Breast epithelium (tissue), 4 donors: ENCODE data around the gene KHNYN. TPM values are rescaled to one million over a fixed set of nuclear protein-coding genes. Genes with fewer than 3 reads are reported as not detected.

Experiments
- DNase-seq, 2 donors: peaks; one replicate each; pipeline ENCODE4 v3.0.0-alpha.2; 2019; ENCODE audit warnings: low spot score in 2 of 2
- H3K27ac ChIP-seq, 2 donors: fragments of 200-600 bp; sonication (generic) in 1 of 2; one replicate each; pipeline ENCODE4 v1.5.1; 2016 to 2019; ENCODE audit warnings: mild to moderate bottlenecking in 1 of 2
- H3K27me3 ChIP-seq, 2 donors: fragments of 200-600 bp; sonication (generic) in 1 of 2; one replicate each; pipeline versions ENCODE4 v1.5.1 to v1.6.0; 2017 to 2019; ENCODE audit warnings: control low read depth in 1 of 2, mild to moderate bottlenecking in 1 of 2
- H3K36me3 ChIP-seq: fragments of 200-600 bp; one replicate; pipeline ENCODE4 v1.5.1; 2019
- H3K4me1 ChIP-seq, 2 donors: fragments of 200-600 bp; sonication (generic); one replicate each; pipeline ENCODE4 v1.5.1; 2016 to 2019; ENCODE audit warnings: control low read depth in 1 of 2
- H3K4me3 ChIP-seq, 3 donors: fragments of 200-600 bp; sonication (generic); 1 replicate in 2 of 3; 2 replicates in 1 of 3; pipeline ENCODE4 v1.5.1; 2016 to 2019; ENCODE audit warnings: mild to moderate bottlenecking in 3 of 3, moderate library complexity in 2 of 3
- H3K9me3 ChIP-seq, 2 donors: fragments of 200-600 bp; sonication (generic) in 1 of 2; one replicate each; pipeline ENCODE4 v1.5.1; 2016 to 2019; ENCODE audit warnings: control low read depth in 1 of 2
- CTCF ChIP-seq, 3 donors: fragments of 450-650 bp; IDR thresholded peaks; one replicate each; pipeline ENCODE4 v1.5.1; 2016 to 2017; ENCODE audit warnings: antibody characterized with exemption in 3 of 3, mild to moderate bottlenecking in 3 of 3, moderate library complexity in 3 of 3
- POLR2A ChIP-seq: fragments of 450-650 bp; IDR thresholded peaks from one replicate; pipeline ENCODE4 v1.6.1; 2016; ENCODE audit warnings: antibody characterized with exemption, mild to moderate bottlenecking, moderate library complexity
- POLR2AphosphoS5 ChIP-seq, 3 donors: sonication (generic); formaldehyde crosslinking; IDR thresholded peaks; one replicate each; pipeline ENCODE4 v1.6.1; 2017; ENCODE audit warnings: antibody characterized with exemption in 3 of 3
- intact Hi-C: fragments of 100-400 bp; cut with DNase I; formaldehyde crosslinking; loops from one replicate; pipeline ENCODE4 v1.15.1; 2023; ENCODE audit warnings: low total_unique reads
- total RNA-seq, 3 donors: library from RNA; depleted of rRNA; stranded (reverse); fragments of >200 nt; gene quantifications; one replicate each; pipeline ENCODE4 v1.1.0, GENCODE V29; 2016

The KHNYN gene
- total RNA-seq, 3 donors from 2014 or later: 48.5 to 68.1 (median 63.9) TPM

- Histone ChIP-seq H3K9me3 (no peaks in the 10 kb centered on the region), H3K4me1 (peaks cover 6 to 14% of the 10 kb centered on the region in 2 donors), H3K27me3 (no peaks in the 10 kb centered on the region), H3K4me3 (peak overlapping the region; percentile 65 to 94 (median 91)), H3K27ac (peak overlapping the region; percentile 96 to 100), H3K36me3 (no peaks in the 10 kb centered on the region)
- TF ChIP-seq CTCF (IDR thresholded peaks at IDR 0.05): no peak
- TF ChIP-seq POLR2AphosphoS5 (IDR thresholded peaks at IDR 0.05): no peak
- intact Hi-C loops: loop anchor here (1.0 to 2.0 kb wide), 2 partner anchors 17 to 92 kb away; no protein-coding TSS in a partner anchor
- DNase-seq: no peak
Measured at GRCh38 chr14:24428628-24429394, 943 bp upstream of the KHNYN start.

DNA sequence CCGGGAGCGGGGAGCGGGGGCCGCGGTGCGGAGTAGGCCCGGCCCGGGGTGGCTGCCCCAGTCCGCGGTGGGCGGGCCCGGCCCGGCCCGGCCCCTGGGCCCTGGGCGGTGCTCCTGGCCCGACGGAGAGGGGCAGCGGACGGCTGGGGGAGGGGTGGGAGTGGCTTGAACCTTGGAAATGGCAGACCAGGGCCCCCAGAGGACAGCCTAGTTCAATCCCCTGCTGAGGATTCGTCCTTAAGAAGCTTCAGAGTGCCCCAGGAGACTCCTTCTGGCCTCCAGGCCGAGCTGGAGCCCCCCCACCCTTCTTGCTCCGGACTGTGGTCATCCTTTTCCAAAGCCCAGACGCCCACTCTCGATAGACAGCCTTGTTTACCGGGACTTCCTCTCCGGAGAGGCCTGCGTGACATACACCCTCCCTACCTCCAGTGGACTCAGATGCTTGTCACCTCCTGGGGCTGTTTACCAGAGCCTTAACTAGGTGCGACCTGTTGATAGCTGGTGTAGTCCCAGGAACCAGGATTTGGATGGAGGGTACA, 458 bp downstream of the KHNYN start:
- no peaks in the 10 kb centered on the region for H3K9me3 ChIP-seq
- intact Hi-C loops: loop anchor here (2.0 kb wide), 1 partner anchor 61 kb away; the partner anchor contains the start of gene NFATC4
- peak in 1 of 2 donors; percentile 61 for DNase-seq
- H3K4me3 ChIP-seq: peak overlapping the region; percentile 65 to 94 (median 91)
- H3K4me1 ChIP-seq: peaks cover 6 to 14% of the 10 kb centered on the region in 2 donors
- H3K27ac ChIP-seq: peak overlapping the region; percentile 96 to 100
- no peaks in the 10 kb centered on the region for H3K27me3 ChIP-seq
- H3K36me3 ChIP-seq: no peaks in the 10 kb centered on the region
- TF ChIP-seq CTCF (IDR thresholded peaks at IDR 0.05) (no peak), POLR2A (no peak), POLR2AphosphoS5 (IDR thresholded peaks at IDR 0.05) (peak in 1 of 3 donors; percentile 9)

DNA sequence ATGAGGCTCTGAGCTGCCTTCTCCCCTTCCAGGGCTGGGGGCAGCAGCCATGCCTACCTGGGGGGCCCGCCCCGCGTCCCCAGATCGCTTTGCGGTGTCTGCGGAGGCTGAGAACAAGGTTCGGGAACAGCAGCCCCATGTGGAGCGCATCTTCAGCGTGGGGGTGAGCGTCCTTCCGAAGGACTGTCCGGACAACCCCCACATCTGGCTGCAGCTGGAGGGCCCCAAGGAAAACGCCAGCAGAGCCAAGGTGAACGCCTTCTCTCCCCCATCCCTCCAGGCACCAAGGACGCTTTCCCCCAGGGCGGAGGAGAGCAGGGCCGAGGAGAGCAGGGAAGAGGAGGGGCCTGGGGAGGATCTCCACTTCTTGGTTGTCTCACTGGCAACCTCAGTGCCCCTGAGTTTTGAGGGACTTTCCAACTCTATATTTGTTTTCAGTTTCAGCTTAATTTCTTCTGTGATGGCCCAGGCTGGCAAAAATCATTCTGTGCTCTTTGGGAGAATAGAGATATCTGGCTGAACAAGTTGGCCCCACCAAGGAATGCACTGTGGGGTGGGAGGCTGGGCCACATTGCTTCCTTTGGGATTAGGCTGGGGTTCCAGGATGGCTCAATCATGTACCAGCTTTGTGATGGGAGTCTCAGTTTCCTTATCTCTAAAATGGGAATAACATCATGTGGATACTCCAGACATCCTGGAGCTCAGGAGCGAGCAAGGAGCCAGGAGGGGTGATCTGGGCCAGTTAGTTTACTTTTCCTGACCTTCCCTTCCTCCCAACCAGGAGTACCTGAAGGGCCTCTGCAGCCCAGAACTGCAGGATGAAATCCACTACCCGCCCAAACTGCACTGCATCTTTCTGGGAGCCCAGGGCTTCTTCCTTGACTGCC, 1.2 kb downstream of the KHNYN start:
- Histone ChIP-seq H3K4me1 (peaks cover 6 to 14% of the 10 kb centered on the region in 2 donors), H3K27me3 (no peaks in the 10 kb centered on the region), H3K9me3 (no peaks in the 10 kb centered on the region), H3K27ac (peak overlapping the region; percentile 96 to 100), H3K4me3 (peak overlapping the region; percentile 65 to 94 (median 91)), H3K36me3 (no peaks in the 10 kb centered on the region)
- no peak for DNase-seq
- intact Hi-C loops: loop anchor here (2.0 kb wide), 1 partner anchor 62 kb away; the partner anchor contains the start of gene NFATC4
- TF ChIP-seq POLR2AphosphoS5 (IDR thresholded peaks at IDR 0.05): no peak
- no peak for TF ChIP-seq CTCF (IDR thresholded peaks at IDR 0.05)
- TF ChIP-seq POLR2A: no peak

DNA sequence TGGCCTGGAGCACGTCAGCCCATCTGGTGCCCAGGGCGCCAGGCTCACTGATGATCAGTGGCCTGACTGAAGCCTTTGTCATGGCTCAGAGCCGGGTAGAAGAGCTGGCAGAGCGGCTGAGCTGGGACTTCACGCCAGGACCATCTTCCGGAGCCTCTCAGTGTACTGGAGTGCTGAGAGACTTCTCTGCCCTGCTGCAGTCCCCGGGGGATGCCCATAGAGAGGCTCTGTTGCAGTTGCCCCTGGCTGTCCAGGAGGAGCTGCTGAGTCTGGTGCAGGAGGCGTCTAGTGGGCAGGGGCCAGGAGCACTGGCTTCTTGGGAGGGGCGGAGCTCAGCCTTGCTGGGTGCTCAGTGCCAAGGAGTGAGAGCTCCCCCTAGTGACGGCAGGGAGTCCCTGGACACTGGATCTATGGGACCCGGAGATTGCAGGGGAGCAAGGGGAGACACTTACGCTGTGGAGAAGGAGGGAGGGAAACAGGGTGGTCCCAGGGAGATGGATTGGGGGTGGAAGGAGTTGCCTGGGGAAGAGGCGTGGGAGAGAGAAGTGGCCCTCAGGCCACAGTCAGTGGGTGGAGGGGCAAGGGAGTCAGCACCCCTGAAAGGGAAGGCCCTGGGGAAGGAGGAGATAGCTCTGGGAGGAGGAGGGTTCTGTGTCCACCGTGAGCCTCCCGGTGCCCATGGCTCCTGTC, 2.0 kb downstream of the KHNYN start:
- no peaks in the 10 kb centered on the region for H3K27me3 ChIP-seq
- H3K27ac ChIP-seq: peak overlapping the region; percentile 96 to 100
- peak; percentile 78 to 86 for DNase-seq
- peaks cover 6 to 14% of the 10 kb centered on the region in 2 donors for H3K4me1 ChIP-seq
- intact Hi-C loops: loop anchor here (2.0 kb wide), 1 partner anchor 63 kb away; the partner anchor contains the start of gene NFATC4
- H3K4me3 ChIP-seq: peak overlapping the region; percentile 65 to 94 (median 91)
- TF ChIP-seq CTCF (IDR thresholded peaks at IDR 0.05) (peak; percentile 88 to 97 (median 92)), POLR2AphosphoS5 (IDR thresholded peaks at IDR 0.05) (peak; percentile 40 to 48 (median 42)), POLR2A (no peak)
- no peaks in the 10 kb centered on the region for H3K9me3 ChIP-seq
- H3K36me3 ChIP-seq: no peaks in the 10 kb centered on the region
